WTC11 (cell line): Measurements from ENCODE around the gene PFDN1. TPM values are rescaled to one million over a fixed set of nuclear protein-coding genes. Genes with fewer than 3 reads are reported as not detected.

Experiments used
- ATAC-seq: fragments of 200-7000 bp; cut with Tn5 transposase; 2 replicates; pipeline ENCODE4 v1.10.0; 2021; ENCODE audit warnings: mild to moderate bottlenecking, moderate library complexity
- CTCF ChIA-PET: fragments of 300-600 bp; sonication (Branson Sonifier 250); formaldehyde crosslinking; loops from one replicate; lab custom pipeline; 2021; ENCODE audit warnings: antibody characterized with exemption; lab: Charles Lee
- POLR2A ChIA-PET: fragments of 350-600 bp; sonication (Branson Sonifier 250); formaldehyde crosslinking; loops from one replicate; lab custom pipeline; 2021; ENCODE audit warnings: antibody characterized with exemption; lab: Charles Lee
- DNase-seq: peaks from one replicate; pipeline ENCODE4 v3.0.0; 2021; ENCODE audit warnings: low spot score
- H3K27ac Mint-ChIP-seq: 2 replicates; pipeline ENCODE4 v1.8.0; 2021; ENCODE audit warnings: mixed read lengths
- H3K27me3 Mint-ChIP-seq: 2 replicates; pipeline ENCODE4 v1.8.0; 2021; ENCODE audit warnings: low read depth, mild to moderate bottlenecking, moderate library complexity, mixed read lengths
- H3K36me3 Mint-ChIP-seq: 2 replicates; pipeline ENCODE4 v1.8.0; 2021; ENCODE audit warnings: mixed read lengths
- H3K4me1 Mint-ChIP-seq: 2 replicates; pipeline ENCODE4 v1.8.0; 2022; ENCODE audit warnings: mixed read lengths
- H3K4me3 Mint-ChIP-seq: 2 replicates; pipeline ENCODE4 v1.8.0; 2021; ENCODE audit warnings: mild to moderate bottlenecking, moderate library complexity, mixed read lengths
- H3K9me3 Mint-ChIP-seq: 2 replicates; pipeline ENCODE4 v1.8.0; 2021; ENCODE audit warnings: mixed read lengths
- ARID4B ChIP-seq: sonication (generic); formaldehyde crosslinking; IDR thresholded peaks from 2 replicates; pipeline ENCODE4 v1.8.0; 2023; ENCODE audit warnings: missing genetic modification reagents, mild to moderate bottlenecking, borderline replicate concordance
- ATF2 ChIP-seq: sonication (generic); formaldehyde crosslinking; IDR thresholded peaks from 2 replicates; pipeline ENCODE4 v1.8.1; 2022; ENCODE audit warnings: low read depth, missing genetic modification reagents, borderline replicate concordance
- EMX1 ChIP-seq: fragments of 250-450 bp; sonication (Bioruptor Pico); IDR thresholded peaks from 2 replicates; pipeline ENCODE4 v1.8.0; 2021; ENCODE audit warnings: mild to moderate bottlenecking
- ERG ChIP-seq: fragments of 250-450 bp; sonication (Bioruptor Pico); IDR thresholded peaks from 2 replicates; pipeline ENCODE4 v1.8.0; 2021; ENCODE audit warnings: mild to moderate bottlenecking
- ESRRA ChIP-seq: sonication (generic); formaldehyde crosslinking; IDR thresholded peaks from 2 replicates; pipeline ENCODE4 v1.8.1; 2022; ENCODE audit warnings: mild to moderate bottlenecking, missing genetic modification reagents, borderline replicate concordance
- FOXK1 ChIP-seq: sonication (generic); formaldehyde crosslinking; IDR thresholded peaks from 2 replicates; pipeline ENCODE4 v1.8.0; 2022; ENCODE audit warnings: mild to moderate bottlenecking, moderate library complexity, missing genetic modification reagents
- FOXP4 ChIP-seq: sonication (generic); formaldehyde crosslinking; IDR thresholded peaks from 2 replicates; pipeline ENCODE4 v1.8.0; 2022; ENCODE audit warnings: mild to moderate bottlenecking, missing genetic modification reagents
- GABPB1 ChIP-seq: sonication (generic); formaldehyde crosslinking; IDR thresholded peaks from 2 replicates; pipeline ENCODE4 v1.8.1; 2023; ENCODE audit warnings: mild to moderate bottlenecking, missing genetic modification reagents
- GTF2I ChIP-seq: fragments of 250-450 bp; sonication (Bioruptor Pico); conservative IDR thresholded peaks from 2 replicates; pipeline ENCODE4 v1.4.0; 2021; ENCODE audit warnings: mild to moderate bottlenecking
- HMGA2 ChIP-seq: fragments of 250-450 bp; sonication (Bioruptor Pico); IDR thresholded peaks from 2 replicates; pipeline ENCODE4 v1.4.0; 2021; ENCODE audit warnings: mild to moderate bottlenecking, moderate library complexity
- NR2C2 ChIP-seq: sonication (generic); formaldehyde crosslinking; IDR thresholded peaks from 2 replicates; pipeline ENCODE4 v1.8.0; 2022; ENCODE audit warnings: mild to moderate bottlenecking, missing genetic modification reagents
- SMAD3 ChIP-seq: sonication (generic); formaldehyde crosslinking; IDR thresholded peaks from 2 replicates; pipeline ENCODE4 v1.8.0; 2022; ENCODE audit warnings: missing genetic modification reagents, mild to moderate bottlenecking, borderline replicate concordance
- USF2 ChIP-seq: sonication (generic); formaldehyde crosslinking; IDR thresholded peaks from 2 replicates; pipeline ENCODE4 v1.8.1; 2023; ENCODE audit warnings: mild to moderate bottlenecking, missing genetic modification reagents, moderate library complexity
- ZBTB43 ChIP-seq: sonication (generic); formaldehyde crosslinking; IDR thresholded peaks from 2 replicates; pipeline ENCODE4 v1.8.1; 2023; ENCODE audit warnings: mild to moderate bottlenecking, missing genetic modification reagents
- ZMAT4 ChIP-seq: fragments of 250-450 bp; sonication (Bioruptor Pico); IDR thresholded peaks from 2 replicates; pipeline ENCODE4 v1.9.0; 2021; ENCODE audit warnings: mild to moderate bottlenecking
- ZNF219 ChIP-seq: sonication (generic); formaldehyde crosslinking; IDR thresholded peaks from 2 replicates; pipeline ENCODE4 v1.8.0; 2023; ENCODE audit warnings: missing genetic modification reagents, mild to moderate bottlenecking, borderline replicate concordance
- ZNF396 ChIP-seq: fragments of 250-450 bp; sonication (Bioruptor Pico); IDR thresholded peaks from 2 replicates; pipeline ENCODE4 v1.8.0; 2021; ENCODE audit warnings: mild to moderate bottlenecking, moderate library complexity, borderline replicate concordance
- ZNF416 ChIP-seq: fragments of 250-450 bp; sonication (Bioruptor Pico); IDR thresholded peaks from 2 replicates; pipeline ENCODE4 v1.9.0; 2021; ENCODE audit warnings: mild to moderate bottlenecking, inconsistent platforms
- ZNF671 ChIP-seq: fragments of 250-450 bp; sonication (Bioruptor Pico); IDR thresholded peaks from 2 replicates; pipeline ENCODE4 v1.8.0; 2021; ENCODE audit warnings: mild to moderate bottlenecking
- total RNA-seq: library from RNA; stranded (reverse); gene quantifications from 3 replicates; pipeline ENCODE4 v1.2.3, GENCODE V29; 2021

PFDN1 gene
- total RNA-seq, 1 experiment from 2014 or later: 44.1 TPM

GRCh38 chr5:140312067-140312790 is 9.3 kb upstream of the PFDN1 start (continued):
- TF ChIP-seq USF2 (CRISPR knock-in tag): no peak
- no peak for TF ChIP-seq ERG (CRISPR knock-in tag)
- no peak for TF ChIP-seq GTF2I (CRISPR knock-in tag)
- TF ChIP-seq ZNF219: no peak

- no peak for TF ChIP-seq ZNF219
- TF ChIP-seq ZNF396: no peak
- TF ChIP-seq SMAD3 (CRISPR knock-in tag): no peak
- TF ChIP-seq HMGA2 (CRISPR knock-in tag): no peak
- no peak for TF ChIP-seq ESRRA (CRISPR knock-in tag)
- TF ChIP-seq NR2C2 (CRISPR knock-in tag): no peak
- no peak for TF ChIP-seq EMX1
- no peak for TF ChIP-seq ATF2 (CRISPR knock-in tag)
- no peak for TF ChIP-seq ZNF671
- no peak for TF ChIP-seq FOXP4 (CRISPR knock-in tag)
- no peak for TF ChIP-seq ZMAT4 (CRISPR knock-in tag)
- no peak for TF ChIP-seq ARID4B (CRISPR knock-in tag)
- TF ChIP-seq GABPB1: no peak
- no peak for TF ChIP-seq ZBTB43 (CRISPR knock-in tag)
- TF ChIP-seq FOXK1: no peak
- no peak for TF ChIP-seq ZNF416
- peaks cover 14% of the 10 kb centered on the region for H3K4me1 Mint-ChIP-seq
- ChIA-PET CTCF (interaction anchor here (1.4 to 2.6 kb wide), 3 partner anchors 35 to 66 kb away, joined by 6 to 23 read pairs (median 6); partner anchors contain the start of gene HBEGF), POLR2A (no interaction called here)
- no peak overlapping the region for H3K4me3 Mint-ChIP-seq
- ATAC-seq (no peak), DNase-seq (no peak)
- no peaks in the 10 kb centered on the region for H3K9me3 Mint-ChIP-seq
- H3K27me3 Mint-ChIP-seq: peaks cover 5% of the 10 kb centered on the region; the same call in 1 of the 2 replicates
- no peaks in the 10 kb centered on the region for H3K36me3 Mint-ChIP-seq
- no peak overlapping the region for H3K27ac Mint-ChIP-seq
Measured at GRCh38 chr5:140311011-140311467, 8.1 kb upstream of the PFDN1 start.
